ENCODE data around the gene PRPF31.

Gene PRPF31

DNA sequence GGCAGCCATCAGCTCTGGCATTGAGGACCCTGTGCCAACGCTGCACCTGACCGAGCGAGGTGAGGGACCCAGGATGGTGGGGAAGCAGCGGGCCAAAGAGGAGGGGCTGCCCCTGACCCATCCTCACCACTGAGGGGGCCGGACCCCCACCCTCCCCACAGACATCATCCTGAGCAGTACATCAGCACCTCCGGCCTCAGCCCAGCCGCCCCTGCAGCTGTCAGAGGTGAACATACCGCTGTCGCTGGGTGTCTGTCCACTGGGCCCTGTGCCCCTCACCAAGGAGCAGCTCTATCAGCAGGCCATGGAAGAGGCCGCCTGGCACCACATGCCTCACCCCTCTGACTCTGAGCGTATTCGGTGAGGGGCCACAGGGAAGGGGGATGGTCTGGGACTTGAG, 36.7 kb downstream of the PRPF31 start:
- H2AFZ ChIP-seq (ENCODE audit: low read depth, low read length): no peak overlapping the region
- peaks cover 98% of the 10 kb centered on the region for H3K36me3 ChIP-seq (ENCODE audit: insufficient read depth, low read length)
- H3K4me2 ChIP-seq (ENCODE audit: insufficient read depth, low read length): no peak overlapping the region
- peaks cover 48% of the 10 kb centered on the region for H4K20me1 ChIP-seq (ENCODE audit: insufficient read depth, low read length)
- H3K4me3 ChIP-seq (ENCODE audit: low read depth in 1 of 2, low read length in 2 of 2): no peak overlapping the region
- TF ChIP-seq, protein P1, sequence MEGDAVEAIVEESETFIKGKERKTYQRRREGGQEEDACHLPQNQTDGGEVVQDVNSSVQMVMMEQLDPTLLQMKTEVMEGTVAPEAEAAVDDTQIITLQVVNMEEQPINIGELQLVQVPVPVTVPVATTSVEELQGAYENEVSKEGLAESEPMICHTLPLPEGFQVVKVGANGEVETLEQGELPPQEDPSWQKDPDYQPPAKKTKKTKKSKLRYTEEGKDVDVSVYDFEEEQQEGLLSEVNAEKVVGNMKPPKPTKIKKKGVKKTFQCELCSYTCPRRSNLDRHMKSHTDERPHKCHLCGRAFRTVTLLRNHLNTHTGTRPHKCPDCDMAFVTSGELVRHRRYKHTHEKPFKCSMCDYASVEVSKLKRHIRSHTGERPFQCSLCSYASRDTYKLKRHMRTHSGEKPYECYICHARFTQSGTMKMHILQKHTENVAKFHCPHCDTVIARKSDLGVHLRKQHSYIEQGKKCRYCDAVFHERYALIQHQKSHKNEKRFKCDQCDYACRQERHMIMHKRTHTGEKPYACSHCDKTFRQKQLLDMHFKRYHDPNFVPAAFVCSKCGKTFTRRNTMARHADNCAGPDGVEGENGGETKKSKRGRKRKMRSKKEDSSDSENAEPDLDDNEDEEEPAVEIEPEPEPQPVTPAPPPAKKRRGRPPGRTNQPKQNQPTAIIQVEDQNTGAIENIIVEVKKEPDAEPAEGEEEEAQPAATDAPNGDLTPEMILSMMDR (IDR thresholded peaks at IDR 0.05; ENCODE audit: borderline replicate concordance, extremely low read depth, low read length, poor library complexity, severe bottlenecking): no peak
- TF ChIP-seq EZH2 (IDR thresholded peaks at IDR 0.05; ENCODE audit: borderline replicate concordance, low read depth, low read length, severe bottlenecking): no peak
- H3K9me3 ChIP-seq (ENCODE audit: insufficient read depth, low read length, severe bottlenecking): no peaks in the 10 kb centered on the region
- H3K4me1 ChIP-seq (ENCODE audit: insufficient read depth, low read length): peaks cover 6% of the 10 kb centered on the region; the same call in 1 of the 2 replicates
- peaks cover 12% of the 10 kb centered on the region for H3K79me2 ChIP-seq (ENCODE audit: insufficient read depth, low read length)
- no peak overlapping the region for H3K9ac ChIP-seq (ENCODE audit: low read depth, low read length)
- DNase-seq (no peak), ATAC-seq (ENCODE audit: insufficient read depth, low read depth) (no peak)
- no peak overlapping the region for H3K27ac ChIP-seq (ENCODE audit: low read length)
- H3K27me3 ChIP-seq (ENCODE audit: insufficient read depth, low read length, poor library complexity): no peaks in the 10 kb centered on the region

- no peaks in the 10 kb centered on the region for H3K27me3 ChIP-seq (ENCODE audit: insufficient read depth, low read length, poor library complexity)
- no peak overlapping the region for H3K27ac ChIP-seq (ENCODE audit: low read length)
- no peak for TF ChIP-seq EZH2 (IDR thresholded peaks at IDR 0.05; ENCODE audit: borderline replicate concordance, low read depth, low read length, severe bottlenecking)
- TF ChIP-seq, protein P1 (IDR thresholded peaks at IDR 0.05; ENCODE audit: borderline replicate concordance, extremely low read depth, low read length, poor library complexity, severe bottlenecking): no peak
Measured at GRCh38 chr19:54152878-54153524, 37.4 kb downstream of the PRPF31 start.

GRCh38 chr19:54153731-54154326, 38.3 kb downstream of the PRPF31 start:
- Histone ChIP-seq H3K9ac (ENCODE audit: low read depth, low read length) (no peak overlapping the region), H2AFZ (ENCODE audit: low read depth, low read length) (no peak overlapping the region), H3K36me3 (ENCODE audit: insufficient read depth, low read length) (peaks cover 95% of the 10 kb centered on the region), H3K9me3 (ENCODE audit: insufficient read depth, low read length, severe bottlenecking) (no peaks in the 10 kb centered on the region), H3K79me2 (ENCODE audit: insufficient read depth, low read length) (peaks cover 25% of the 10 kb centered on the region), H3K27ac (ENCODE audit: low read length) (no peak overlapping the region), H4K20me1 (ENCODE audit: insufficient read depth, low read length) (peaks cover 57% of the 10 kb centered on the region), H3K27me3 (ENCODE audit: insufficient read depth, low read length, poor library complexity) (no peaks in the 10 kb centered on the region), H3K4me1 (ENCODE audit: insufficient read depth, low read length) (peaks cover 21% of the 10 kb centered on the region), H3K4me3 (ENCODE audit: low read depth in 1 of 2, low read length in 2 of 2) (no peak overlapping the region), H3K4me2 (ENCODE audit: insufficient read depth, low read length) (no peak overlapping the region)
- ATAC-seq (ENCODE audit: insufficient read depth, low read depth): 0 out of 3 replicates have a peak, but pooled peaks have one; percentile 5
- TF ChIP-seq EZH2 (IDR thresholded peaks at IDR 0.05; ENCODE audit: borderline replicate concordance, low read depth, low read length, severe bottlenecking): no peak
- TF ChIP-seq, protein P1 (IDR thresholded peaks at IDR 0.05; ENCODE audit: borderline replicate concordance, extremely low read depth, low read length, poor library complexity, severe bottlenecking): no peak
- DNase-seq: no peak

More at GRCh38 chr19:54152878-54153524, 37.4 kb downstream of the PRPF31 start:
- Histone ChIP-seq H4K20me1 (ENCODE audit: insufficient read depth, low read length) (peaks cover 49% of the 10 kb centered on the region), H3K79me2 (ENCODE audit: insufficient read depth, low read length) (peaks cover 17% of the 10 kb centered on the region), H2AFZ (ENCODE audit: low read depth, low read length) (no peak overlapping the region), H3K9me3 (ENCODE audit: insufficient read depth, low read length, severe bottlenecking) (no peaks in the 10 kb centered on the region), H3K4me1 (ENCODE audit: insufficient read depth, low read length) (peaks cover 13% of the 10 kb centered on the region), H3K4me2 (ENCODE audit: insufficient read depth, low read length) (no peak overlapping the region), H3K9ac (ENCODE audit: low read depth, low read length) (no peak overlapping the region), H3K4me3 (ENCODE audit: low read depth in 1 of 2, low read length in 2 of 2) (no peak overlapping the region), H3K36me3 (ENCODE audit: insufficient read depth, low read length) (peaks cover 98% of the 10 kb centered on the region)
- DNase-seq (no peak), ATAC-seq (ENCODE audit: insufficient read depth, low read depth) (no peak)
